Panc1 (cell line): ENCODE measurements around the gene FSD2. TPM values are rescaled to one million over a fixed set of nuclear protein-coding genes. Genes with fewer than 3 reads are reported as not detected.

Experiments
- ATAC-seq: fragments of 200-7000 bp; cut with Tn5 transposase; 2 replicates; pipeline ENCODE4 v1.9.1; 2020; ENCODE audit warnings: mild to moderate bottlenecking, moderate library complexity
- BruUV-seq: library from RNA; stranded (reverse); fragments of 400-500 nt; replicated peaks from 2 replicates; lab custom pipeline; 2021; lab: Mats Ljungman, UMichigan
- CTCF ChIA-PET: fragments of 300-600 bp; sonication (Branson Sonifier 250); formaldehyde crosslinking; loops from one replicate; lab custom pipeline; 2022; ENCODE audit warnings: antibody characterized with exemption; lab: Charles Lee
- POLR2A ChIA-PET: fragments of 300-600 bp; sonication (Branson Sonifier 250); formaldehyde crosslinking; loops from one replicate; lab custom pipeline; 2022; ENCODE audit warnings: antibody characterized with exemption; lab: Charles Lee
- DNase-seq: peaks from one replicate; pipeline ENCODE4 v3.0.0-alpha.2; 2010; ENCODE audit warnings: low read depth, low spot score
- H3K27ac ChIP-seq: 2 replicates; pipeline ENCODE4 v1.5.1; 2011; ENCODE audit warnings: mild to moderate bottlenecking, low read length, inconsistent platforms
- H3K27me3 ChIP-seq: fragments of 200-500 bp; sonication (Bioruptor generic); 2 replicates; pipeline ENCODE4 v1.6.0; 2014; ENCODE audit warnings: low read length, inconsistent platforms; ENCODE audit not compliant: control insufficient read depth, insufficient read depth
- H3K36me3 ChIP-seq: fragments of 200-500 bp; sonication (Bioruptor generic); 2 replicates; pipeline ENCODE4 v1.5.1; 2014; ENCODE audit warnings: inconsistent platforms, mild to moderate bottlenecking, low read length, moderate library complexity; ENCODE audit not compliant: control insufficient read depth, insufficient read depth
- H3K4me1 ChIP-seq: 2 replicates; pipeline ENCODE4 v1.5.1; 2011; ENCODE audit warnings: inconsistent platforms, mild to moderate bottlenecking, low read length, moderate library complexity; ENCODE audit not compliant: control insufficient read depth, insufficient read depth
- H3K4me3 ChIP-seq, 2 experiments: 2 replicates each; pipeline ENCODE4 v1.5.1; 2011 to 2012; ENCODE audit warnings: low read depth in 2 of 2, low read length in 2 of 2, mild to moderate bottlenecking in 2 of 2, inconsistent platforms in 1 of 2, moderate library complexity in 1 of 2
- H3K9me3 ChIP-seq: fragments of 200-500 bp; sonication (Bioruptor generic); 2 replicates; pipeline ENCODE4 v1.5.1; 2014; ENCODE audit warnings: low read depth, mild to moderate bottlenecking, inconsistent platforms, low read length, moderate library complexity; ENCODE audit not compliant: control insufficient read depth, insufficient read depth
- CTCF ChIP-seq: fragments of 450-650 bp; IDR thresholded peaks from 2 replicates; pipeline ENCODE4 v1.5.1; 2017; ENCODE audit warnings: mild to moderate bottlenecking
- POLR2AphosphoS5 ChIP-seq: IDR thresholded peaks from 2 replicates; pipeline ENCODE4 v1.6.1; 2012; ENCODE audit warnings: mild to moderate bottlenecking, low read depth, low read length, moderate library complexity
- REST ChIP-seq, 2 experiments: IDR thresholded peaks; 2 replicates each; pipeline ENCODE4 v1.6.1; 2011 to 2012; ENCODE audit warnings: low read depth in 2 of 2, control low read depth in 1 of 2, low read length in 1 of 2, mild to moderate bottlenecking in 1 of 2, moderate library complexity in 1 of 2; ENCODE audit not compliant: insufficient read depth in 1 of 2
- SIN3A ChIP-seq: IDR thresholded peaks from 2 replicates; pipeline ENCODE4 v1.6.1; 2012; ENCODE audit warnings: low read depth, mild to moderate bottlenecking, low read length, moderate library complexity, borderline replicate concordance; ENCODE audit not compliant: insufficient read depth
- TCF7L2 ChIP-seq: IDR thresholded peaks from 2 replicates; pipeline ENCODE4 v1.6.1; 2011; ENCODE audit warnings: mild to moderate bottlenecking, low read depth, low read length, inconsistent platforms
- in situ Hi-C: cut with HindIII; loops from 2 replicates; pipeline ENCODE4 v1.10.0; 2016; ENCODE audit warnings: low sequenced_read_pairs, low pct_unique_long_range_greater_than_20kb
- intact Hi-C: fragments of 100-400 bp; cut with micrococcal nuclease; formaldehyde crosslinking; loops from one replicate; pipeline ENCODE4 v1.10.0; 2022; ENCODE audit not compliant: unreplicated experiment
- total RNA-seq: library from RNA; stranded (reverse); gene quantifications from one replicate; pipeline ENCODE4 v1.2.1, GENCODE V29; 2021; ENCODE audit not compliant: unreplicated experiment

FSD2 gene
- total RNA-seq, 1 experiment from 2014 or later: not detected

- no peak for DNase-seq
- in situ Hi-C loops: no loop called here
- TF ChIP-seq SIN3A (no peak), CTCF (no peak), POLR2AphosphoS5 (no peak), TCF7L2 (no peak), REST (IDR thresholded peaks at IDR 0.05; ENCODE audit: insufficient read depth in 1 of 2, low read depth in 2 of 2, low read length in 1 of 2) (no peak)
- ChIA-PET POLR2A (no interaction called here), CTCF (interaction anchor here (0.5 kb wide), 1 partner anchor 88 kb away, joined by 3 read pairs; no protein-coding TSS in a partner anchor)
- no peaks in the 10 kb centered on the region; the same call in 1 of the 2 replicates for H3K4me1 ChIP-seq
- H3K36me3 ChIP-seq: no peaks in the 10 kb centered on the region
- no peak overlapping the region for H3K27ac ChIP-seq
- H3K27me3 ChIP-seq: no peaks in the 10 kb centered on the region; the same call in 1 of the 2 replicates
- no peaks in the 10 kb centered on the region for H3K9me3 ChIP-seq
- H3K4me3 ChIP-seq: no peak overlapping the region
- BruUV-seq: no TSS peak
- ATAC-seq: no peak
- intact Hi-C loops: no loop called here
Measured at GRCh38 chr15:82712036-82712435, 93.8 kb downstream of the FSD2 start.

GRCh38 chr15:82710926-82711490 is 94.9 kb downstream of the FSD2 start:
- no TSS peak for BruUV-seq
- ChIA-PET POLR2A (no interaction called here), CTCF (no interaction called here)
- Histone ChIP-seq H3K9me3 (no peaks in the 10 kb centered on the region), H3K27me3 (no peaks in the 10 kb centered on the region; the same call in 1 of the 2 replicates), H3K4me1 (no peaks in the 10 kb centered on the region; the same call in 1 of the 2 replicates), H3K36me3 (no peaks in the 10 kb centered on the region), H3K27ac (no peak overlapping the region), H3K4me3 (no peak overlapping the region)
- DNase-seq (no peak), ATAC-seq (no peak)
- TF ChIP-seq TCF7L2: no peak
- no peak for TF ChIP-seq SIN3A
- no peak for TF ChIP-seq REST (IDR thresholded peaks at IDR 0.05; ENCODE audit: insufficient read depth in 1 of 2, low read depth in 2 of 2, low read length in 1 of 2)
- no peak for TF ChIP-seq CTCF
- no peak for TF ChIP-seq POLR2AphosphoS5
- in situ Hi-C loops: no loop called here
- intact Hi-C loops: no loop called here
